K562 (cell line): ENCODE results near the gene MARCKS. TPM values are rescaled to one million over a fixed set of nuclear protein-coding genes. Genes with fewer than 3 reads are reported as not detected.

Experiments
- ATAC-seq: fragments of 200-7000 bp; cut with Tn5 transposase; 3 replicates; pipeline ENCODE4 v1.9.1; 2020; ENCODE audit warnings: moderate library complexity
- BruUV-seq: library from RNA; stranded (reverse); fragments of 400-500 nt; replicated peaks from 2 replicates; lab custom pipeline; 2021; lab: Mats Ljungman, UMichigan
- CTCF ChIA-PET: fragments of 300-600 bp; formaldehyde crosslinking; extraction: SDS; loops from one replicate; lab custom pipeline; 2021; ENCODE audit warnings: low intra/inter-chr PET ratio; lab: Yijun Ruan, JAX
- POLR2A ChIA-PET: fragments of 300-600, 350-650 bp; sonication (Branson Sonifier 250); formaldehyde crosslinking; extraction: SDS; loops from one replicate; lab custom pipeline; 2021; ENCODE audit warnings: antibody characterized with exemption, inconsistent platforms; lab: Yijun Ruan, JAX
- DNase-seq, 4 experiments: peaks; one replicate each; pipeline versions ENCODE4 v3.0.0 to v3.0.0-alpha.2; 2011 to 2018; ENCODE audit warnings: low spot score in 3 of 4, mixed read lengths in 3 of 4; ENCODE audit errors: extremely low read depth in 1 of 4
- FAIRE-seq: peaks from 2 replicates; lab custom pipeline; 2011; peaks lifted over from hg19 to GRCh38; lab: Jason Lieb, UNC
- H2AFZ ChIP-seq: 2 replicates; pipeline ENCODE4 v1.6.0; 2011; ENCODE audit warnings: low read depth, low read length, control low read depth, inconsistent platforms
- H3K27ac ChIP-seq: fragments of 200-600 bp; 3 replicates; pipeline ENCODE4 v1.8.0; 2011; ENCODE audit warnings: low read depth, mild to moderate bottlenecking, control low read depth, inconsistent platforms, low read length, moderate library complexity, mixed read lengths; ENCODE audit errors: extremely low read depth
- H3K27me3 ChIP-seq, 2 experiments: fragments of 300-600 bp in 1 of 2; 2 replicates in 1 of 2; 3 replicates in 1 of 2; pipeline versions ENCODE4 v1.6.0 to v1.8.0; 2011; ENCODE audit warnings: inconsistent platforms in 2 of 2, low read length in 2 of 2, mild to moderate bottlenecking in 1 of 2, mixed read lengths in 1 of 2, moderate library complexity in 1 of 2; ENCODE audit not compliant: control insufficient read depth in 2 of 2, insufficient read depth in 2 of 2
- H3K36me3 ChIP-seq: fragments of 300-600 bp; 3 replicates; pipeline ENCODE4 v1.8.0; 2011; ENCODE audit warnings: mild to moderate bottlenecking, low read length, inconsistent platforms; ENCODE audit not compliant: control insufficient read depth, insufficient read depth
- H3K4me1 ChIP-seq, 2 experiments: fragments of 200-600 bp in 1 of 2; replicated peaks in 1 of 2; 2 replicates in 1 of 2; 3 replicates in 1 of 2; pipeline versions ENCODE4 v1.5.1 to v1.8.0; 2011; ENCODE audit warnings: inconsistent platforms in 2 of 2, low read length in 2 of 2, mild to moderate bottlenecking in 1 of 2, mixed read lengths in 1 of 2, moderate library complexity in 1 of 2; ENCODE audit not compliant: control insufficient read depth in 2 of 2, insufficient read depth in 2 of 2
- H3K4me2 ChIP-seq: 2 replicates; pipeline ENCODE4 v1.6.1; 2011; ENCODE audit warnings: low read length, control low read depth, inconsistent platforms, mixed read lengths; ENCODE audit not compliant: insufficient read depth
- H3K4me3 ChIP-seq: fragments of 200-600 bp; sonication (generic), shearing (Covaris generic); 2 replicates; pipeline ENCODE4 v1.5.1; 2016; ENCODE audit warnings: control low read depth, inconsistent platforms
- H3K79me2 ChIP-seq: fragments of 200-600 bp; 3 replicates; pipeline ENCODE4 v1.8.0; 2011; ENCODE audit warnings: low read length, inconsistent platforms; ENCODE audit not compliant: control insufficient read depth, insufficient read depth
- H3K9ac ChIP-seq, 2 experiments: 2 replicates each; pipeline versions ENCODE4 v1.6.0 to v1.6.1; 2011; ENCODE audit warnings: low read depth in 2 of 2, low read length in 2 of 2, control low read depth in 1 of 2, inconsistent platforms in 1 of 2, mild to moderate bottlenecking in 1 of 2, mixed read lengths in 1 of 2; ENCODE audit not compliant: insufficient read depth in 1 of 2
- H3K9me1 ChIP-seq: one replicate; pipeline ENCODE4 v1.6.0; 2011; ENCODE audit warnings: inconsistent platforms, mild to moderate bottlenecking, low read length, moderate library complexity; ENCODE audit not compliant: control insufficient read depth, insufficient read depth
- H3K9me3 ChIP-seq: replicated peaks from 2 replicates; pipeline ENCODE4 v1.5.1; 2011; ENCODE audit warnings: low read depth, low read length, inconsistent platforms; ENCODE audit not compliant: control insufficient read depth, insufficient read depth
- H4K20me1 ChIP-seq: replicated peaks from 2 replicates; pipeline ENCODE4 v1.6.1; 2011; ENCODE audit warnings: low read length, inconsistent platforms, mixed read lengths; ENCODE audit not compliant: control insufficient read depth, insufficient read depth
- BRF1 ChIP-seq: IDR thresholded peaks from 3 replicates; pipeline ENCODE4 v1.6.1; 2011; ENCODE audit warnings: borderline replicate concordance, mild to moderate bottlenecking; ENCODE audit not compliant: insufficient read length; ENCODE audit errors: extremely low read depth
- CCNT2 ChIP-seq: IDR thresholded peaks from 2 replicates; pipeline ENCODE4 v1.6.1; 2011; ENCODE audit warnings: borderline replicate concordance, low read depth, mild to moderate bottlenecking, moderate library complexity, mixed read lengths, low read length; ENCODE audit not compliant: insufficient read length; ENCODE audit errors: extremely low read depth
- DACH1 ChIP-seq: fragments of 450-650 bp; IDR thresholded peaks from 2 replicates; pipeline ENCODE4 v1.6.1; 2018; ENCODE audit not compliant: partially characterized antibody
- FOXP1 ChIP-seq: sonication (generic); formaldehyde crosslinking; IDR thresholded peaks from 2 replicates; pipeline ENCODE4 v1.8.0; 2022; ENCODE audit warnings: mild to moderate bottlenecking, missing genetic modification reagents
- GATAD2A ChIP-seq: fragments of 450-650 bp; IDR thresholded peaks from 2 replicates; pipeline ENCODE4 v1.6.1; 2017
- NFE2L1 ChIP-seq: fragments of 450-650 bp; IDR thresholded peaks from 2 replicates; pipeline ENCODE4 v1.6.1; 2016; ENCODE audit warnings: missing genetic modification characterization, low read depth, mild to moderate bottlenecking, missing compliant biosample characterization, moderate library complexity, borderline replicate concordance
- RBM39 ChIP-seq: fragments of 200-400 bp; formaldehyde crosslinking; optimal IDR thresholded peaks from 2 replicates; pipeline ENCODE3; 2018; ENCODE audit warnings: low read depth, low read length
- TAF7 ChIP-seq: fragments of 450-650 bp; IDR thresholded peaks from 2 replicates; pipeline ENCODE4 v1.6.1; 2016; ENCODE audit warnings: missing genetic modification characterization, missing compliant biosample characterization
- TBP ChIP-seq: optimal IDR thresholded peaks from 2 replicates; pipeline ENCODE3; 2011; ENCODE audit warnings: low read depth, low read length, improper control_type of control experiment
- ZNF3 ChIP-seq: fragments of 250-450 bp; sonication (Bioruptor Pico); IDR thresholded peaks from 2 replicates; pipeline ENCODE4 v1.5.0; 2021; ENCODE audit warnings: mild to moderate bottlenecking, moderate library complexity
- WGBS: fragments of 100-300 bp; shearing (Covaris generic); methylation state at CpG from one replicate; pipeline ENCODE4 v1.1.6; 2016; ENCODE audit warnings: low coverage, mixed read lengths; ENCODE audit not compliant: insufficient coverage; ENCODE audit errors: missing lambda C conversion rate; 5-methylcytosine and 5-hydroxymethylcytosine counted together
- in situ Hi-C: fragments of 300-500 bp; cut with MboI; formaldehyde crosslinking; loops from 4 replicates; pipeline ENCODE4 v1.15.0; 2018; ENCODE audit warnings: inconsistent platforms, mixed read lengths
- intact Hi-C: fragments of 100-400 bp; cut with micrococcal nuclease; formaldehyde crosslinking; loops from 2 replicates; pipeline ENCODE4 v1.14.2; 2022
- polyA plus RNA-seq, 8 experiments: library from polyadenylated mRNA; depleted of rRNA in 4 of 8; stranded (reverse) in 5 of 8; unstranded in 3 of 8; fragments of >200 nt; fragmentation: Nextera tagmentation in 2 of 8; fragmentation: Illumina TruSeq in 1 of 8; extraction: Ambion mirVana in 2 of 8; extraction: Trizol in 1 of 8; gene quantifications; 2 replicates each; pipeline versions ENCODE4 v1.2.1 to v1.2.3, GENCODE V29; 2011 to 2014; ENCODE audit warnings: inconsistent platforms in 1 of 8, missing spikeins in 1 of 8
- total RNA-seq, 7 experiments: library from RNA; depleted of rRNA in 6 of 7; stranded (reverse); fragments of >200 nt in 6 of 7; fragmentation: Illumina TruSeq in 2 of 7; extraction: Trizol in 2 of 7; gene quantifications; 2 replicates each; pipeline versions ENCODE4 v1.2.1 to v1.2.3, GENCODE V29; 2011 to 2021; ENCODE audit warnings: low replicate concordance in 1 of 7
- TF ChIP-seq, protein P1 (sequence below): sonication (generic); formaldehyde crosslinking; IDR thresholded peaks from 2 replicates; pipeline ENCODE4 v1.8.1; 2023; ENCODE audit warnings: missing genetic modification reagents, mild to moderate bottlenecking, borderline replicate concordance
- TF ChIP-seq, protein P2 (sequence below): sonication (generic); formaldehyde crosslinking; IDR thresholded peaks from 2 replicates; pipeline ENCODE4 v1.8.1; 2023; ENCODE audit warnings: mild to moderate bottlenecking, missing genetic modification reagents

The MARCKS gene
- total and polyA plus RNA-seq, 9 of the 15 experiments (the other 6 are each of a cell fraction or from before 2014, with no cell fraction given): 0.15 to 2.7 (median 1.0) TPM

DNA sequence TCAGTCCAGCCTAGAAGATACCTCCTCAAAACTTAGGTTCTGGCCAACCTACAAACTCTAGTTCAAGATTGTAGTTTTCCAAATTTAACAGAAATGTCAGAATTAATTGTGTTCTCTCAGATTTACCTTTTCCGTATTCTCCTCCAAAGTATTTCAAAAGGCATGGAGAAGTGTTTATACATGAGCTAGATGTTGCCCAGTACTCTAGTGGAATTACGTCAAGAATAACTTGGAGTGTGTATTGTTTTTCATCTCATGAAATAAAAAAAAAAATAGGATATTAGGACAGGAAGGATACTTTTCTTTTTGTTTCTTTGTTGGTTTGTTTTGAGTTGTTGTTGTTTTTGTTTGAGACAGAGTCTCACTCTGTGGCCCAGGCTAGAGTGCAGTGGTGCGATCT is 32.3 kb upstream of the MARCKS start:
- Histone ChIP-seq H3K9me1 (no peaks in the 10 kb centered on the region), H3K27ac (no peak overlapping the region), H3K4me1 (no peaks in the 10 kb centered on the region), H3K9ac (no peak overlapping the region), H3K79me2 (no peaks in the 10 kb centered on the region), H2AFZ (no peak overlapping the region), H3K9me3 (no peaks in the 10 kb centered on the region), H3K4me3 (no peak overlapping the region), H3K36me3 (no peaks in the 10 kb centered on the region), H3K4me2 (no peak overlapping the region), H3K27me3 (no peaks in the 10 kb centered on the region; a peak in 1 of 5 replicates), H4K20me1 (no peaks in the 10 kb centered on the region)
- 4% methylated on average over 3 of the region's 3 CpGs for WGBS
- no peak for FAIRE-seq
- no peak for DNase-seq
- POLR2A ChIA-PET: interaction anchor here (0.7 kb wide), 1 partner anchor 1129 kb away, joined by 3 read pairs; no protein-coding TSS in a partner anchor
- TF ChIP-seq DACH1 (no peak), BRF1 (no peak), TBP (no peak), NFE2L1 (tag) (no peak), TAF7 (tag) (no peak), GATAD2A (no peak), RBM39 (no peak), FOXP1 (CRISPR knock-in tag) (no peak), CCNT2 (no peak), ZNF3 (CRISPR knock-in tag) (no peak)
- TF ChIP-seq, protein P1, sequence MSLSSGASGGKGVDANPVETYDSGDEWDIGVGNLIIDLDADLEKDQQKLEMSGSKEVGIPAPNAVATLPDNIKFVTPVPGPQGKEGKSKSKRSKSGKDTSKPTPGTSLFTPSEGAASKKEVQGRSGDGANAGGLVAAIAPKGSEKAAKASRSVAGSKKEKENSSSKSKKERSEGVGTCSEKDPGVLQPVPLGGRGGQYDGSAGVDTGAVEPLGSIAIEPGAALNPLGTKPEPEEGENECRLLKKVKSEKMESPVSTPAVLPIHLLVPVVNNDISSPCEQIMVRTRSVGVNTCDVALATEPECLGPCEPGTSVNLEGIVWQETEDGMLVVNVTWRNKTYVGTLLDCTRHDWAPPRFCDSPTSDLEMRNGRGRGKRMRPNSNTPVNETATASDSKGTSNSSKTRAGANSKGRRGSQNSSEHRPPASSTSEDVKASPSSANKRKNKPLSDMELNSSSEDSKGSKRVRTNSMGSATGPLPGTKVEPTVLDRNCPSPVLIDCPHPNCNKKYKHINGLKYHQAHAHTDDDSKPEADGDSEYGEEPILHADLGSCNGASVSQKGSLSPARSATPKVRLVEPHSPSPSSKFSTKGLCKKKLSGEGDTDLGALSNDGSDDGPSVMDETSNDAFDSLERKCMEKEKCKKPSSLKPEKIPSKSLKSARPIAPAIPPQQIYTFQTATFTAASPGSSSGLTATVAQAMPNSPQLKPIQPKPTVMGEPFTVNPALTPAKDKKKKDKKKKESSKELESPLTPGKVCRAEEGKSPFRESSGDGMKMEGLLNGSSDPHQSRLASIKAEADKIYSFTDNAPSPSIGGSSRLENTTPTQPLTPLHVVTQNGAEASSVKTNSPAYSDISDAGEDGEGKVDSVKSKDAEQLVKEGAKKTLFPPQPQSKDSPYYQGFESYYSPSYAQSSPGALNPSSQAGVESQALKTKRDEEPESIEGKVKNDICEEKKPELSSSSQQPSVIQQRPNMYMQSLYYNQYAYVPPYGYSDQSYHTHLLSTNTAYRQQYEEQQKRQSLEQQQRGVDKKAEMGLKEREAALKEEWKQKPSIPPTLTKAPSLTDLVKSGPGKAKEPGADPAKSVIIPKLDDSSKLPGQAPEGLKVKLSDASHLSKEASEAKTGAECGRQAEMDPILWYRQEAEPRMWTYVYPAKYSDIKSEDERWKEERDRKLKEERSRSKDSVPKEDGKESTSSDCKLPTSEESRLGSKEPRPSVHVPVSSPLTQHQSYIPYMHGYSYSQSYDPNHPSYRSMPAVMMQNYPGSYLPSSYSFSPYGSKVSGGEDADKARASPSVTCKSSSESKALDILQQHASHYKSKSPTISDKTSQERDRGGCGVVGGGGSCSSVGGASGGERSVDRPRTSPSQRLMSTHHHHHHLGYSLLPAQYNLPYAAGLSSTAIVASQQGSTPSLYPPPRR (CRISPR knock-in tag): no peak
- TF ChIP-seq, protein P2, sequence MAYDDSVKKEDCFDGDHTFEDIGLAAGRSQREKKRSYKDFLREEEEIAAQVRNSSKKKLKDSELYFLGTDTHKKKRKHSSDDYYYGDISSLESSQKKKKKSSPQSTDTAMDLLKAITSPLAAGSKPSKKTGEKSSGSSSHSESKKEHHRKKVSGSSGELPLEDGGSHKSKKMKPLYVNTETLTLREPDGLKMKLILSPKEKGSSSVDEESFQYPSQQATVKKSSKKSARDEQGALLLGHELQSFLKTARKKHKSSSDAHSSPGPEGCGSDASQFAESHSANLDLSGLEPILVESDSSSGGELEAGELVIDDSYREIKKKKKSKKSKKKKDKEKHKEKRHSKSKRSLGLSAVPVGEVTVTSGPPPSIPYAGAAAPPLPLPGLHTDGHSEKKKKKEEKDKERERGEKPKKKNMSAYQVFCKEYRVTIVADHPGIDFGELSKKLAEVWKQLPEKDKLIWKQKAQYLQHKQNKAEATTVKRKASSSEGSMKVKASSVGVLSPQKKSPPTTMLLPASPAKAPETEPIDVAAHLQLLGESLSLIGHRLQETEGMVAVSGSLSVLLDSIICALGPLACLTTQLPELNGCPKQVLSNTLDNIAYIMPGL (CRISPR knock-in tag): no peak
- CTCF ChIA-PET: no interaction called here
- ATAC-seq: no peak
- in situ Hi-C loops: no loop called here
- intact Hi-C loops: no loop called here
- no TSS peak for BruUV-seq
